GM21423 (cell line): Measurements from ENCODE around the gene FGF18.

Source experiments
- ATAC-seq: cut with Tn5 transposase; IDR thresholded peaks from one replicate; pipeline ENCODE4 v1.9.1; 2021; ENCODE audit warnings: mild to moderate bottlenecking, moderate library complexity; ENCODE audit not compliant: unreplicated experiment

Gene FGF18

DNA sequence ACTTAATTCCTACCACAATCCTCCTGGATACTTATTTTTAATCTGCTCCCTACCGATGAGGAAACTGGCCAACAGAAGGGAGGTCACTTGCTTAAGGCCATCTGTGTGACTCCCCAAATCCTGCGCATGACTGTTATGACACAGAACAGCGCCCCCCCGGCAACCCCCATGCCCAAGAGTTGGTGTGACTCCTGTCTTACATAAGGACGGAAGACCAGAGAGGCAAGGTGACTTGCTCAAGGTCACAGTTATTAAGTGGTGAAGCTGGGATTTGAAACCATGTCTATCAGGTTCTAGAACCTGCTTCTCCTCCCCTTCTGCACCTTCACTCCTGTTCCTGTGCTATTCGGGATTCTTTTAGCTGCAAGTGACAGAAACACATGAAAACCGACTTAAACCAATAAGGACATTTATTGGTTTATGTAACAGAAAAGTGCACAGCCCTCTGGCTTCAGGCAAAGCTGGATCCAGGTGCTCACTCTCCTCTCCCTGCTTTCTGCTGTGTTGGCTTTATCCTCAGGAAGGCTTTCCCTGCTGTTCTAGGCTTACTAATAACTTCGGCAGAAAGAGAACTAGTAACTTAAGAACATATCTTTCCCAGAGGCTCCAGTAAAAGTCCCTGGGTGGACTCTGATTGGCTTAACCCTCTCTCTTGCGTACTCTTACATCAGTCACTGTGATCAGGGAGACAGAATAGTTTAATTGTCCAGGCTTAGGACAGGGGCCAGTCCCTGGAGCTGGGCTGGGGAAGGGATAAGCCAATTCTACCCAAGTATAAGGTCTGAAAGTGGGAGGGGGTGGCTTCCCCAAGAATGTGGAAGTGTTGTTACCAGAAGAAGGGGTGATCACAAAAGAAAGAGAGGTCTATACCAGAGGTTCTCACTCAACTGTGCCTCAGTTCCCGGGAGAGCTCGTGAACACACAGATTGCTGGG is 43.7 kb downstream of the FGF18 start:
- no peak for ATAC-seq

DNA sequence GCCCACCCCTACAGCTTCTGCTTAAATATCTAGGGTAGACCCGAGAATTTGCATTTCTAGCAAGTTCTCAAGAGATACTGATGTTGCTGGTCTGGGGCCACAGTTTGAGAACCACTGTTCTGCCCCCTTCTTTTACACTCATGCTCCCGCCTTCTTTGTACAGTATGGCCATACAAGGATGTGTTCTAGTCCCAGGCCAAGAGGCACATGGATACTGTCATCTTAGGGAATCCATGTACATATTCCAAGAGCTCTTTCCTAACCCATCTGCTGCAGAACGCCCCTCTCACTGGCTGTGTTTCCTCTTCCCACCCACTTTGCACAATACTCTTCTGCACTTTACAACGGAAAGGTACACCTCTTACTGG is 44.4 kb downstream of the FGF18 start:
- no peak for ATAC-seq

DNA sequence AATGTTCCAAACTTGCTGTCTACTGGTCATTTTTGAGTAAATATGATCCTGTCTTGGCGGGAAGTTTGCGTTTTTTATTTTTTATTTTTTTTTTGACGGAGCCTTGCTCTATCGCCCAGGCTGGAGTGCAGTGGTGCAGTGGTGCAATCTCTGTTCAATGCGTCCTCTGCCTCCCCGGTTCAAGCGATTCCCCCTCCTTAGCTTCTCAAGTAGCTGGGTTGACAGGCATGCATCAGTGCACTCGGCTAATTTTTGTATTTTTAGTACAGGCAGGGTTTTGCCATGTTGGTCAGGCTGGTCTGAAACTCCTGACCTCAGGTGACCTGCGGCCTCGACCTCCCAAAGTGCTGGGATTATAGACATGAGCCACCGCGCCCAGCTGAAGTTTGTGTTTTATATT is 45.4 kb downstream of the FGF18 start:
- ATAC-seq, result no peak

DNA sequence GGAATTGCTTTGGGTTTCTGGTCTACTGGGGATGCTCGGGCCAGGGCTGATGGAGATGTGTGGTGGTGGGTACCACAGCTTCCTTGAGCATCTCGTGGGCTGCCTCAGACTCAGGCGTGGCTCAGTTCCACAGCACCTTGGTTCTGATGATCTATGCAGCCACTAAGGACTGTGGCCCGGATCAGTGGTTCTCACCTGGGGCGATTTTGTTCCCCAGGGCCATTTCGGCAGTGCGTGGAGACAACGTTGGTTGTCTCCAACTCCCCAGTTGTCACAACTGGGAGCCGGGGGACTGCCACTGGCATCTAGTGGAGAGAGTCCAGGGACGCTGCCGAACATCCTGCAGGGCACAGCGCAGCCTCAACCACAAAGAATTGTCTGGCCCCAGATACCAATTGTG is 47.7 kb downstream of the FGF18 start:
- no peak for ATAC-seq

DNA sequence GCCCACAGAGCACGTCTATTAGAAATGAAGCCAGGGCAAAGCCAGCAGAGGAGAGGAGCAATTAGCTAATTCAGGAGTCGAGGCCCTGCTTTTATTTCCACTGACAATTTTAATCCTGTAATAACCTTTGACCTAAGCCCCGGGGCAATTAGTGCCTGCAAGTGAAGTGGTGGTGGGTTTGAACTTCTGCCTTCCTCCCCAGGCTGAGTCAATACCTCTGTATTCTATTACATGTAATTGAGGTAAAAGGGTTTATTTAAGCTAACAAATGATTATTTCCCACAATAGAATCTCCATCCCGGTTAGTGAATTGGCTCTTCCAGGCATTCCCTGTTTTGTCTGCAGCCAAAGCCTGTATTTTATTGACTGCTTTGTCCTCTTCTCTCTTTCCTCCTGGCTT is 49.9 kb downstream of the FGF18 start:
- no peak for ATAC-seq

DNA sequence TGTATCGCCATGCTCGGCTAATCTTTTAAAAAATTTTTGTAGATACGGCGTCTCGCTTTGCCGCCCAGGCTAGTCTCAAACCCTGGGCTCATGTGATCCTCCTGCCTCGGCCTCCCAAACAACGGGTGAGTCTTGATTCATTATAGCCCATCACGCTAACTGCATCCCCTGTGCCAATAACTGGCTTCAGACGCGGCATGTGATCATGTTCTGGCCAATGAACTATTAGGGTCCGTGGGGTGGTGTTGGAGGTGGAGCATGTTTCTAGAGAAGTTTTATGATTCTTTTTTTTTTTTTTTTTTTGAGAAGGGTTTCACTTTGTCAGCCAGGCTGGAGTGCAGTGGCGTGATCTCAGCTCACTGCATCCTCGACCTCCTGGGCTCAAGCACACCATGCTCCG is 51.0 kb downstream of the FGF18 start:
- ATAC-seq, result no peak

DNA sequence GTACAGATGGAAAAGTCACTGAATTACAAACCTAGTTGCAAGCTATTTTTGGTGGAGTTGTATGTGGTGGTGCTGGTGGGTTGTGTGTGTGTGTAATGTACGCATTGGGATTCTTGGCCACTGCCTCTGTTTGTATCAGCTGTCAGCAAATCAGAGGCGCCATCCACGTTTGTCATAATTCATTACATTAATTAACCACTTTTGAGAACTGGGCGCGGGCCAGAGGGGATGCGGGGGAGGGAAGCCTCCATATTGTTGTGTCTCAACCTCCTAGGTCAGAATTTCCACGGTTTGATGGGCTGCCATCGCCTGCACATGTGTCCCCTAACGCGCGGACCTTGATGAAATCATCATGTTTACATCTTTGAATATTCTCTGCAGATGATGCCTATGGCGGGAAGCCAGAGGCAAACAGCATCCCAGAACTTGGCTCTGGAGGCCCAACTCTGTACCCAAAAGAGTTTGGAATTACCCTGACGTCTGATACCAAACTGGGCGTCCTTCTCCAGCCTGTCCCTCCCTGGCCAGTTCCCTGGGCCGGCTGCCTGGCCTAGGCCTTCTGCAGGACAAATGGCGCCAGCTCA is 54.9 kb downstream of the FGF18 start:
- no peak for ATAC-seq

DNA sequence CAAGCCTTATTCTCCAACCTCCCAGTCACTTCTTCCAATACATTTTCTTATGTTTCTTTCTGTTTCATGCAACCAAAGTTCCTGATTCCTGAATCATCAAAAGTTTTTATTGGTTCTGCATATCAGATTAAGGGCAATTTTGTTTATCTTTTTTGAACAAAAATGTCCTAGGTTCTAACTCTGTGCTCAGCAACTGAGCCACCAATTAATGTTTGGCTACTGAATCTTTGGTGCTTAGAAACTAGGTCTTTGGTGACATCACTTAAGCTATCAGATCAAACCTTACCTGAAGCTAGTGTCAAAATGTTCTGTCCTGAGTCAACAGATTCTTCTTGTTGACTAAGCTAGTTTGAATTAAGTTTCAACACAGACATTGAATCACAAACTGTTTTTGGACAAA is 56.1 kb downstream of the FGF18 start:
- no peak for ATAC-seq

DNA sequence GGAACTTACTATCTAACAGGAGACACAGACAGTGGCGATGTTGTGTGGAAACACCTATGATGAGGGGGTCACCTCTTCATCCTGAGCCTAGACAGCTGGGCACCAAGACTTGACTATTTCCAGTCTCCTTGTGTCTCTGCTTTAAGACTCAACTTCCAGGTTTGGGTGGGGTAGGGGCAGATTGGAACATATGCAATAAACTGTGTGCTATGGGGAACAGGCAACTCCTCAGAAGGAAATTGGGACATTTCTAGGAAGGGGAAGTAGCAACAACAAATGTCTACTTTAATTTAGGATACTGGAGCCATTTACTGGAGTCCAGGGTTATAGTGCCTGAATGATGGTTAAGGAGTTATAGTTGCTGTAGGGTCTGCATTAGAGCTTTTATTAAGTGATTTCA is 57.3 kb downstream of the FGF18 start:
- ATAC-seq, result no peak

DNA sequence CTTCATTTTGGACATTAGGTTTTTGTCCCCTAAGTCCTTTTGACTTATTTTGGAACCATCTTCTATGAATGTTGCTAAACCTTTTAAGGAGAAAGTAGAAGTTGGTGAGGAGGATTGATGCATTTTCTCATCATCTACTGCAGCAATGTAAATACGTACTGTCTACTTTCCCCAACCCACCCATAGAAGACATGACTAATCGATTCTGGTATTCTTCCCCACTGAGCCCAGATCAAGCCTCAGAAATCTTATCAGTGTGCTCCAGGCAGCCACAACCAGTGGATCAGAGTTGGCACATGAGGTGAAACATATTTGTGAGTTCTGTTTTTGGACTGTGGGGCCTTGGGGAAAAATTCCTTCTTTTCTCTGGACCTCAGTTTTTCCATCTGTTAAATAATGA is 57.7 kb downstream of the FGF18 start:
- ATAC-seq, result no peak

DNA sequence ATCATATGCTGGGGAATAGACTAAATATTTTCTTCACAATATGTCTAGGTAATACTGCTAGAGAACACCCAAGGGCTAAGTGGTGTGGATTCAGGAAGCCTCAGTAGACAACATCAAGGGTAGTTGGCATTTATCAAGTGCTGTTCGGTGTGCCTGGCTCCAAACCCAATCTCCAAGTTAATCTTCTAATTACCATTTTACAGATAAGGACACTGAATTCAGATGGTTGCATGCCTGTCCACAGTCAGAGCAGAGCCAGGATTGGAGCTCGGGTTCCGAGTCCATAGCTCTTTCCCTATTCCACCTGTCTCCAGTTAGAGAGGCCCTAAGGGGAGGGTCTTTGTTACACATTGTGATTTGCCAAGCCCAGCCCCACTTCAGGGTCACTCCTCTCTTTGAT is 58.2 kb downstream of the FGF18 start:
- ATAC-seq, result no peak

DNA sequence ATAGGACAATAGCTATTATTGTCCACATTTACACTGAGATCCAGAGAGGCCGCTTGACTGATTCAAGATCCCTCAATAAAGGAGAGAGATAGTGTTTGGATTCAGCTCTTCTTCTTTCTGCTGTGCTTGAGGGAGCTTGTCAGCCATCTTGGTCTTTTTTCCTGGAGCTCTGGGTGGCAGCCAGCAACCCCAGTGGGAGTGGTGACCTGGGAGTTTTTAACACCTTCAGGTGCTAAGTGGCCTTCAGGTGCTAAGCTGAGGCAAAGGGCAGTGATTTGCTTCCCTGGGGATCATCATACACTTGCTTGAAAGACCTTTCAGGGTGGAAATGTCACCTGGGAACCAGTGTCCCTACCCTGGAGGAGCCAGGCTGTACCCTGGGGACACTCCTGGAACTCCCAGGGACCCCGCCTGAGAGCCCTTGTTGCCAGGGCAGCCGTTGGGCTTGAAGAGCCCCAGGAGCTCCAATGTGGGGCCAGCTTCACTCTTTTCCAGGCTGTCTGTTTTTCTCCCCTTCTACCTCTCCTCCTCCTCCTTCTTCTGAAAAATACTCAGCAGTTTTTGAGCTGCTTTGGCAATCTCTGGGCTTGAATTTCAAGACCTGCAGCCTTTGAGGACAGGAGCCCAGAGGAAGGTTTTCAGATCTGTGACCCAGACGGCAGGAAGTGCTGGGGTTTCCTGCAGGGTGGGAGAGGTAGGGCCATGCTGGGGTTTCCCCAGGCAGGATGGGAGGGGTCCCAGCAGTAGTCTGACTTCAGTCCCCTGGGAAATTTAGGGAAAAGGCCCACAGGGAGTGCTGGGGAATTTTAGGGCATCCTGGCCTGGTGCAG is 59.7 kb downstream of the FGF18 start:
- ATAC-seq, result no peak

DNA sequence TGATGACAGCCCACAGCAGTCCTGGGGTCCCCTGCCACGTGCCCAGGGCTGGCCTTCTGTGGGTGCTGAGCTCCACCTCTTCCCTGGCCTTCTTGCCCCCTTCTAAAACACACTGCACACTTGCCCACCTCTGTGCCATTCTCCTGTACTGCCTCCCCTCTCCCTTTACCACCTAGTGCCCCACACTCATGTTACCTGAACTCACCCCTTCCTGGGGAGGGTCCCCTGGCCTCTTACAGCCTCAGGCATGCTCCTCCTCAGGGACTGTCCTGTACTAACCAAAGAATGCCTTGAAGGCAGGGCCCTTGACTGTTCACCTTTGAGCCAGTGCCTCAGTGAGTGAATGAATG is 60.3 kb downstream of the FGF18 start:
- ATAC-seq, result no peak

DNA sequence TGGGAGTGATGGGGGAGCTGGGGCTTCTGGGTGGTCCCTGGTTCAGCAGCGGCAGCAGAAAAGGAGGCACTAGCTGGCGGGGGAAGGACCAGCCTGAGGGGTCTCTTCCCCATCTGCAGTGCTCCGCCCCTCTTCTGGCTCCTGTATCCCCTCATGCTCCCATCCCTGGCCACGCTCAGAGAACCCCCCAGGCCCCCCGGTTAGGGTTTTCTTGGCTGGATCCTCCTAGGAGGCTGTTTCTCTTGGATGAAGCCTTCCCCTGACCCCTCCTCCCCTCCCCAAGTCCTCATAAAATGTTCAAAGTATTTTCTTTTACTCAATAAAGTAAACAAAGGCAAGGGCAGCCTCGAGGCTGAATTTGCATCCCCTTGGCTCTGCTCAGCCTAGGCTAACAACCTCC is 60.8 kb downstream of the FGF18 start:
- no peak for ATAC-seq

DNA sequence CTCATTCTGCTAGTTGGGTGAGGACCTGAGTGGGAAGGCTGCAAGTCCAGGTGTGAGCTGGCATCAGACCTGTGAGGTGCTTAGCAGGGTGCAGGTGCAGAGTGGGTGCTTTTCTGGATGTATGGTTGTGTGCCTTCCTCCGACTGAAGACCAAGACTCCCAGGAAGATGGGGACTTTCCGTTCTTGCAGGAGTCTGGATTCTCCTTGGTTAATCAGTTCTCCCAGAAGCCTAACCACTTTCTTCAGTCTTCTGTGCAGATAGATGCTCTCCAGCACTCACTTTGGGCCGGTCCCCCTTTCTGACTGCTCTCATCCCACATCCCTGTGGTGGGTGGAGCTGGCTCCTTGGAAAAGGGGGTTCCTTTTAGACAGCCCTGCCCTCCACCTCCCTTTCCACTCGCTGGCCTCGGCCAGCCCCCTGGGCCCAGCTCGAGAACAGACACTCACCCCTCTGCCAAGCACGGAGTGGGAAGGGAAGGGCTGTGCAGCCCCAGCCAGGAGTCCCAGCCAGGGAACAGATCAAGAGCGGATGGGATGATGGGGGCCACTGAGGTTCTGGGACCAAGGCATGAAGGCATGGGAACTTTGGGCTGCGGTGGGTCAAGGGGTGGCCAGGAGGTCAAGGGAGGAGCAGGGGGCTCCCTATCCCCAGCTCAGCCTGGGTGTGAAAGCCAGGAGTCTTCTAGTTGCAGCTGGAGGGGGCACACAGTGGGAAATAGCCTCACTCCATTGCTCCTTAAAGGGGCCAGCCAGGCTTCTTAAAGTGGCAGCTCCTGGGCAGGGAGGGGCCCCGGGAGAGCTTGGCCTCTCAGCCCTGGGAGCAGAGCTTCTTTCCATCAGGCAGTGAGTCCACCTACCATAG is 62.4 kb downstream of the FGF18 start:
- ATAC-seq, result no peak

DNA sequence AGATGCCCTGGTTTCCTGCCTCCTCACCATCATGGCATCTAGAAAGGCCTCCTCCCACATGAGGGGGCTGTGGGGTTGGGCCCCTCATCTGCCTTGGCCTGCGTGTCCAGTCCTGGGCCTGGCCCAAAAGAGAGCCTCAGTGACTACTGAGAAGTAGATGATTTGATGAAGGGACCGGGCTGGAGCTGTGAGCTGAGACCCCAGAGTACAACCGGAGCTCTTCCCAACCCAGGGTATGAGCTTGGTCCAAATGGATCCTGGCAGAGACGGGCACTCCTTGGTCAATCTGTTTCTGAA is 62.9 kb downstream of the FGF18 start:
- ATAC-seq, result no peak

DNA sequence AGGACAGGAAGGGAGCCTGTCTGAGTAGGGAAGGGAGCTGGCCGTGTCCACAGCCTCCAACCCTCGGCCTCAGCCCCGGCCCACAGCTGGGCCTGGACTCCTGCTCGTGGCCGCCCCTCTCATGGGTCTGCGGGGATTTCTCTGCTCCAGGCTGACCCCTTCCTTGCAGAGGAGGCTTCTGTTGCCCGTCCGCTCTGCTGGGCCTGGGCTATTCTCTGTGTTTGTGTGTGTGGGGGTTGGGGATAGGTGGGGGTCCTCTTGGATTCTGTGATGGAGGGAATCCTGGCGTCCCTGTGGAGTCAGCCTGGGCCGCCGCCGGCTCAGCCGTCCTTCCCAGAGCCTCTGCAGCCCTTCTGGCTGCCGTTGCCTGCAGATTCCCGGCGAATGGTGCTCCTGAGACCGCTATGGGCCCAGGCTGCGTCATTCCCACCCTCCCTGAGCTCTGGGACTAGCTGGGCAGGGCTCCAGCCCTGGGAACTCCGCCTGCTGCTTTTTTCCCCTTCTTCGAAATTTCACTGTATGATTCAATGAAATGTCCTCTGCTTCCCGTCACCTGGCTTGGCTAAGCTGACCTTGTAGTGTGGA is 64.2 kb downstream of the FGF18 start:
- no peak for ATAC-seq

DNA sequence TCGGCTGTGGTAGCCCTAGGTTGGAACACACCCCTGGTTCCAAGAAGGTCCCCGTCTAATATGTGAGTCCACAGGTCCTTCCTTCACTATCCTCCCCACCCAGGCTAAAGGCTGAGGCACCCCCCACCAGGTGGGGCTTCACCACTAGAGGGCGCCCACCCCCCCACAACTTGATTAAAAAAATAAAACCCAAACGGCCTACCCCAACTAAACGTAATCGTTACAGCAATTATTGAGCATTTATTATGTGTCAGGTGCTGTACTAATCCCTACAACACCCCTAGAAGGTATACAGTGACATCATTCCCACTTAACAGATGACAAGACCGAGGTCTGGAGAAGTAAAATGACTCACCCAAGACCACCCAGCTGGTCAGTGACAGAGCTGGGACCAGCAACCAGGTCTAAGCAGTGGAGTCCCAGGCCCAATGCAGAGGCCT is 65.0 kb downstream of the FGF18 start:
- no peak for ATAC-seq

DNA sequence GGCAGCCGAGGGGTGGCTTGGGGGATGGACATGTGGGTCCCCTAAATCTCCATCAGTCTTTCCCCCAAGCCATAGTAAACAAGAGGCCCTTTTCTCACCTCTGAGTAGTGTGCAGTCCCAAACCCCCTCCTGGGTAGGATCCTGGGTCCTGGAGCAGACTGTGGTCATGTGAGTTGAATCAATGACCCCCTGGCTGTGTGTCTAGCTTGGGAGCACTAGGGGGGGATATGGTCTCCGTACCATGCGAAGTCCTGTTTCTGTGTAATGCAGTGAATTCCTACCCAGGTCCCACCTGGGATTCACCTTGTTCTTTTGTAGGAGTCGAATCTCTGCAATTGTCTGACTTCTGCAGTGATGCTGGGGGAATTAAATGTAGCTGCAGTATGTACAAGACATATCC is 66.2 kb downstream of the FGF18 start:
- no peak for ATAC-seq

DNA sequence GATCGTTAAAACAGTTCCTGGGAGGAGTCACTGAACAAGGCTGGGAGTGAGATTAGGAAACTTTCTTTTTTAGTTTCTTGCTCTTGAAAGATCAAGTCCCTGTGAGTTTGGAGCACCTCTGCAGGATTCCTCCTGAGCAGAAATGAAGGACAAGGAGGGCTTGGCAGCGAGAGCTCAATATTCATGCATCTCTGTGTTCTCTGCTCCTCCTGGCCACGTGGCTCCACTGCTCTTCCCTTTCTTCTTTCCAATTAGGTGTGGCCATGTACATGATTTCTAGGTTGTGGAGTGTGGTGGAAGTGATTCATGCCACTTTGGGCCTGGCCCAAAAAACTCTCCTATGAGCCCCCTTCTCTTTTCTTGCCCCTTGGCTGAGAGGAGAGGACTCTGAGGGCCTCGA is 67.2 kb downstream of the FGF18 start:
- no peak for ATAC-seq

DNA sequence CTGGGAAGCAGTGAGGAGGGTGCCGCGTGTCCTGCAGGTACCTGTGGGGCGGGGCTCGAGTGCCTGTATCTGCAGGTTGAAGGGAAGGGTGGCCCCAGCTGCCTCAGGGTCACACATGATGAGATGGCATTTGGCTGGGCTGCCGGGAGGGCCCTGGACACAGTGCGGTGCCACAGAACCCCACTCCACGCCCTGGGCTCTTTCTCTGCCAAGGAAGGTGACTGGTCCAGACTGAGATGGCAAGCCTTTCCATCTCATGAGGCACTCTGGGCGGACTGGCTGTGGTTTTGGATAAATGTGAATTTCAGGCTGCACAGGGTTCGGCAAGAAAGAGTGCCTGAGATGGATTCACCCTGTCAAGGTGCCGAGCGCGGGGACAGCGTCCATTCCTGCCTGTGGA is 69.4 kb downstream of the FGF18 start:
- ATAC-seq, result no peak
